ENCODE measurements around the gene TRAF4.
"Not testable (repeated sequence)": the region's sequence is repeated elsewhere in the genome, so short reads cannot be mapped to it uniquely, and the experiment has no call there.

Gene TRAF4

DNA sequence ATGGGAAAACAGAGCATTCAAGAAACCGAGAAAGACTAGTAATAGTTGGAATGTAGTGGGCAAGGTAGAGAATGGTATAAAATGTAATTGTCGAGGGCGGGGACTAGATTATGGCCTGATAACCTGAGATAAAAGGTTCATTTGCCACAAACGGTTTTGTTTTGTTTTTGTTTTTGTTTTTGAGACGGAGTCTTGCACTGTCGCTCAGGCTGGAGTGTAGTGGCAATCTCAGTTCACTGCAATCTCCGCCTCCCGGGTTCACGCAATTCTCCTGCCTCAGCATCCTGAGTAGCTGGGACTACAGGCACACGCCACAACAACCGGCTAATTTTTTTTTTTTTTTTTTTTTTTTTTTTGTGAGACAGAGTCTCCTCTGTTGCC lies 13.9 kb upstream of the TRAF4 start:
- Histone ChIP-seq H3K27ac (ENCODE audit: low read depth, low read length) (no peak overlapping the region), H3K27me3 (ENCODE audit: control insufficient read depth in 1 of 2, insufficient read depth in 2 of 2, low read length in 2 of 2) (no peaks in the 10 kb centered on the region), H3K9ac (ENCODE audit: low read depth in 1 of 2, low read length in 2 of 2) (no peak overlapping the region), H3K4me1 (ENCODE audit: control insufficient read depth in 1 of 2, insufficient read depth in 2 of 2, low read length in 2 of 2) (peaks cover 20 to 33% of the 10 kb centered on the region in 2 donors), H3K9me3 (ENCODE audit: control insufficient read depth in 1 of 2, low read length in 2 of 2) (no peaks in the 10 kb centered on the region), H3K36me3 (ENCODE audit: control insufficient read depth in 1 of 2, insufficient read depth in 2 of 2, low read length in 2 of 2) (peaks cover 0 to 5% of the 10 kb centered on the region in 2 donors), H3K4me3 (ENCODE audit: low read depth in 1 of 2, low read length in 2 of 2) (no peak overlapping the region)

DNA sequence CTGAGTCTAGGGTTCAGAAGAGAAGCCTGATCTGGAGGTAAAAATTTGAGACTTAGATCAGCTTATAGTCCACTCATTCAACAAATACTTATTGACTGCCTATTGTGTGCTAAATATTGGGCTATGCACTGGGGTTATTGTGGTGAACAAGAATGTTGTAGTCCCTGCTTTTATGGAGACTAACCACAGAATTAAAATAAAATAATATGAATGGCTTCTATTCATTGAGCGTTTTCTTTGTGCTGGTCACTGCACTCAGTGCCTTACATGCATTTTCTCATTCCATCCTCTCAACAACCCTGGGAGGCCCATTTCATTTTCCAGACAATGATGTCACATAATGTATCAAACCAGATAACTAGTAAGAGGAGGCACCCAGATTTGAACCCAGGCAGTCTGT lies 10.5 kb upstream of the TRAF4 start:
- H3K4me3 ChIP-seq (ENCODE audit: low read depth in 1 of 2, low read length in 2 of 2) = no peak overlapping the region
- H3K9me3 ChIP-seq (ENCODE audit: control insufficient read depth in 1 of 2, low read length in 2 of 2) = no peaks in the 10 kb centered on the region
- no peak overlapping the region for H3K27ac ChIP-seq (ENCODE audit: low read depth, low read length)
- no peak overlapping the region for H3K9ac ChIP-seq (ENCODE audit: low read depth in 1 of 2, low read length in 2 of 2)
- H3K27me3 ChIP-seq (ENCODE audit: control insufficient read depth in 1 of 2, insufficient read depth in 2 of 2, low read length in 2 of 2) = no peaks in the 10 kb centered on the region
- peaks cover 13 to 18% of the 10 kb centered on the region in 2 donors for H3K4me1 ChIP-seq (ENCODE audit: control insufficient read depth in 1 of 2, insufficient read depth in 2 of 2, low read length in 2 of 2)
- H3K36me3 ChIP-seq (ENCODE audit: control insufficient read depth in 1 of 2, insufficient read depth in 2 of 2, low read length in 2 of 2) = peaks cover 0 to 4% of the 10 kb centered on the region in 2 donors

DNA sequence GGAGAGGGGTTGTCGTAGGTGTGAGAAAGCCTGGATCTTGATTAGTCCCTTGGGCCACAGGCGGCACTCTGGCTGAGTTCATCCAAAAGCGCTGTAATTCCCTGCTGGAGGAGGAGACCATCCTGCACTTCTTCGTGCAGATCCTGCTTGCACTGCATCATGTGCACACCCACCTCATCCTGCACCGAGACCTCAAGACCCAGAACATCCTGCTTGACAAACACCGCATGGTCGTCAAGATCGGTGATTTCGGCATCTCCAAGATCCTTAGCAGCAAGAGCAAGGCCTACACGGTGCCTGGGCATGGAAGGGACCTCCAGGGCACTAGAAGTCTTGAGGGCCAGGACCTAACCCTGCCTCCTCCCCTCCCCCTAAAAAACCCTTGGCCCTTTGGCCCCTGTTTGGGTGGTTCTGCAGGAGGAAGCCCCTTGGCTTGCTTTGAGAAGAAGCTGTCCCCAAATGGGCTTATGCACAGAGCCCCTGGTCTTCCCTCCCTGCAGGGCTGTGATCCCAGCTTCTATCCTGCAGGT lies 9.0 kb upstream of the TRAF4 start:
- Histone ChIP-seq H3K9ac (ENCODE audit: low read depth in 1 of 2, low read length in 2 of 2) (no peak overlapping the region), H3K36me3 (ENCODE audit: control insufficient read depth in 1 of 2, insufficient read depth in 2 of 2, low read length in 2 of 2) (peaks cover 0 to 4% of the 10 kb centered on the region in 2 donors), H3K9me3 (ENCODE audit: control insufficient read depth in 1 of 2, low read length in 2 of 2) (no peaks in the 10 kb centered on the region), H3K4me1 (ENCODE audit: control insufficient read depth in 1 of 2, insufficient read depth in 2 of 2, low read length in 2 of 2) (peaks cover 12 to 13% of the 10 kb centered on the region in 2 donors), H3K27me3 (ENCODE audit: control insufficient read depth in 1 of 2, insufficient read depth in 2 of 2, low read length in 2 of 2) (no peaks in the 10 kb centered on the region), H3K4me3 (ENCODE audit: low read depth in 1 of 2, low read length in 2 of 2) (no peak overlapping the region), H3K27ac (ENCODE audit: low read depth, low read length) (no peak overlapping the region)

DNA sequence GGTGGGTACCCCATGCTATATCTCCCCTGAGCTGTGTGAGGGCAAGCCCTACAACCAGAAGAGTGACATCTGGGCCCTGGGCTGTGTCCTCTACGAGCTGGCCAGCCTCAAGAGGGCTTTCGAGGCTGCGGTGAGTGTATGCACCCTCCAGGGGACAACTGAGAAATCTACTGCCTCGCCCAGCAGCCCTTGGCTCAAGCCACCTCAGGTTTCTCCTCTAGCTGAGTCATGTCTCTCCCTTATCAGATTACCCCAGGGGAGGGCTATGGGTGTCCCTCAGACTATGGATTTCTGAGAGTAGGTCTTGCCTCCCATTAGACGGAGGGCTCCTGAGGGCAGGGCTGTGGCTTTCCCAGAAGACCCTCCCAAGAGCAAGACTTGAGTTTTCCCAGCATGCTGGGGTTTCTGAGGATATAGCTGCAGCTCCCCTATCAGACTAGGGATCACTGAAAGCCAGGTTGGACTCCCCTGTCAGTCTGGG lies 8.5 kb upstream of the TRAF4 start:
- Histone ChIP-seq H3K9me3 (ENCODE audit: control insufficient read depth in 1 of 2, low read length in 2 of 2) (no peaks in the 10 kb centered on the region), H3K36me3 (ENCODE audit: control insufficient read depth in 1 of 2, insufficient read depth in 2 of 2, low read length in 2 of 2) (peaks cover 0 to 4% of the 10 kb centered on the region in 2 donors), H3K4me3 (ENCODE audit: low read depth in 1 of 2, low read length in 2 of 2) (no peak overlapping the region), H3K27me3 (ENCODE audit: control insufficient read depth in 1 of 2, insufficient read depth in 2 of 2, low read length in 2 of 2) (no peaks in the 10 kb centered on the region), H3K4me1 (ENCODE audit: control insufficient read depth in 1 of 2, insufficient read depth in 2 of 2, low read length in 2 of 2) (peaks cover 9 to 11% of the 10 kb centered on the region in 2 donors), H3K27ac (ENCODE audit: low read depth, low read length) (no peak overlapping the region), H3K9ac (ENCODE audit: low read depth in 1 of 2, low read length in 2 of 2) (no peak overlapping the region)

DNA sequence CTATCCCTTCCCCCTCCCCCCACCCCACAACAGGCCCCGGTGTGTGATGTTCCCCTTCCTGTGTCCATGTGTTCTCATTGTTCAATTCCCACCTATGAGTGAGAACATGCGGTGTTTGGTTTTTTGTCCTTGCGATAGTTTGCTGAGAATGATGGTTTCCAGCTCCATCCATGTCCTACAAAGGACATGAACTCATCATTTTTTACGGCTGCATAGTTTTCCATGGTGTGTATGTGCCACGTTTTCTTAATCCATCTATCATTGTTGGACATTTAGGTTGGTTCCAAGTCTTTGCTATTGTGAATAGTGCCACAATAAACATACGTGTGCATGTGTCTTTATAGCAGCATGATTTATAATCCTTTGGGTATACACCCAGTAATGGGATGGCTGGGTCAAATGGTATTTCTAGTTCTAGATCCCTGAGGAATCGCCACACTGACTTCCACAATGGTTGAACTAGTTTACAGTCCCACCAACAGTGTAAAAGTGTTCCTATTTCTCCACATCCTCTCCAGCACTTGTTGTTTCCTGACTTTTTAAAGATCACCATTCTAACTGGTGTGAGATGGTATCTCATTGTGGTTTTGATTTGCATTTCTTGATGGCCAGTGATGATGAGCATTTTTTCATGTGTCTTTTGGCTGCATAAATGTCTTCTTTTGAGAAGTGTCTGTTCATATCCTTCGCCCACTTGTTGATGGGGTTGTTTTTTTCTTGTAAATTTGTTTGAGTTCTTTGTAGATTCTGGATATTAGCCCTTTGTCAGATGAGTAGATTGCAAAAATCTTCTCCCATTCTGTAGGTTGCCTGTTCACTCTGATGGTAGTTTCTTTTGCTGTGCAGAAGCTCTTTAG lies 7.7 kb upstream of the TRAF4 start:
- peaks cover 11 to 16% of the 10 kb centered on the region in 2 donors for H3K4me1 ChIP-seq (ENCODE audit: control insufficient read depth in 1 of 2, insufficient read depth in 2 of 2, low read length in 2 of 2)
- not testable (repeated sequence) for H3K27me3 ChIP-seq (ENCODE audit: control insufficient read depth in 1 of 2, insufficient read depth in 2 of 2, low read length in 2 of 2); H3K27ac ChIP-seq (ENCODE audit: low read depth, low read length); H3K9ac ChIP-seq (ENCODE audit: low read depth in 1 of 2, low read length in 2 of 2); H3K4me3 ChIP-seq (ENCODE audit: low read depth in 1 of 2, low read length in 2 of 2); H3K36me3 ChIP-seq (ENCODE audit: control insufficient read depth in 1 of 2, insufficient read depth in 2 of 2, low read length in 2 of 2); H3K9me3 ChIP-seq (ENCODE audit: control insufficient read depth in 1 of 2, low read length in 2 of 2)

DNA sequence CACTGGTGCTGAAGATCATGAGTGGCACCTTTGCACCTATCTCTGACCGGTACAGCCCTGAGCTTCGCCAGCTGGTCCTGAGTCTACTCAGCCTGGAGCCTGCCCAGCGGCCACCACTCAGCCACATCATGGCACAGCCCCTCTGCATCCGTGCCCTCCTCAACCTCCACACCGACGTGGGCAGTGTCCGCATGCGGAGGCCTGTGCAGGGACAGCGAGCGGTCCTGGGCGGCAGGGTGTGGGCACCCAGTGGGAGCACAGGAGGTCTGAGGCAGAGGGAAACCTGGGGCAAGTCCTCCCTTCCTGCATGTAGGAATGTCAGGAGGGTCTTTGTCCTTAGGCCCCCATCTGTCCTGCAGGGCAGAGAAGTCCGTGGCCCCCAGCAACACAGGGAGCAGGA lies 6.5 kb upstream of the TRAF4 start:
- H3K4me1 ChIP-seq (ENCODE audit: control insufficient read depth in 1 of 2, insufficient read depth in 2 of 2, low read length in 2 of 2) = peaks cover 20 to 25% of the 10 kb centered on the region in 2 donors
- H3K9me3 ChIP-seq (ENCODE audit: control insufficient read depth in 1 of 2, low read length in 2 of 2) = no peaks in the 10 kb centered on the region
- H3K9ac ChIP-seq (ENCODE audit: low read depth in 1 of 2, low read length in 2 of 2) = no peak overlapping the region
- no peaks in the 10 kb centered on the region for H3K27me3 ChIP-seq (ENCODE audit: control insufficient read depth in 1 of 2, insufficient read depth in 2 of 2, low read length in 2 of 2)
- H3K4me3 ChIP-seq (ENCODE audit: low read depth in 1 of 2, low read length in 2 of 2) = no peak overlapping the region
- H3K27ac ChIP-seq (ENCODE audit: low read depth, low read length) = no peak overlapping the region
- H3K36me3 ChIP-seq (ENCODE audit: control insufficient read depth in 1 of 2, insufficient read depth in 2 of 2, low read length in 2 of 2) = peaks cover 0 to 4% of the 10 kb centered on the region in 2 donors

DNA sequence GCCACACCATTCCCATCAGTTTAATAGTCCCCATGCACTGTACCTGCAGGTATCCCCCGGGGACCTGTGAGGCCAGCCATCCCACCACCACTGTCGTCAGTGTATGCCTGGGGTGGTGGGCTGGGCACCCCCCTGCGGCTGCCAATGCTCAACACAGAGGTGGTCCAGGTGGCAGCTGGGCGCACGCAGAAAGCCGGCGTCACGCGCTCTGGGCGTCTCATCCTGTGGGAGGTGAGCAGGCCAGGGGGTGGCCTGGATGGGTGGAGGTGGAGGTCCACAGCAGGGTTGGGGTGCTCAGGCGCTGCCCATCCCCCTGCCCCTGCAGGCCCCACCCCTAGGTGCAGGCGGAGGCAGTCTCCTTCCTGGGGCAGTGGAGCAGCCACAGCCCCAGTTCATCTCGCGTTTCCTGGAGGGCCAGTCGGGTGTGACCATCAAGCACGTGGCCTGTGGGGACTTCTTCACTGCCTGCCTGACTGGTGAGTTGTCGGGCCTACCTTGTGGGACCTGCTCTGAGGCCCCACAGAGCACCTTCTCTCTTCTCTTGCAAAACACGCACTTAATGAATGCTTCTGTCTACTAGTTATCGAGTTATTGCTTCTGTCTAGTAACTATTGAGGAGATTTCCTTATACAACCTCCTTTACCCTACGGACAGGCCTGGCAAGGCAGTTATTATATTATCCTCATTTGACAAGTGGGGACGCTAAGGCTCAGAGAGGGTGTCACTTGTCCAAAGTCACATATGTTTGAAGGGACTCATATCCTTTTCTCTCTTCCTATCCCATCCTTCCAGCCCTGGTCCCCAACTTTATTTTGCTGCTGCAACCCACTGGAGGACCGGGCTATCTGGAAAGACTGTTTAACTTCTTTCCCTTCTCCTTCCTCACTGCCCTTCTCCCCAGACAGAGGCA lies 5.8 kb upstream of the TRAF4 start:
- Histone ChIP-seq H3K27me3 (ENCODE audit: control insufficient read depth in 1 of 2, insufficient read depth in 2 of 2, low read length in 2 of 2) (no peaks in the 10 kb centered on the region), H3K27ac (ENCODE audit: low read depth, low read length) (no peak overlapping the region), H3K36me3 (ENCODE audit: control insufficient read depth in 1 of 2, insufficient read depth in 2 of 2, low read length in 2 of 2) (peaks cover 0 to 4% of the 10 kb centered on the region in 2 donors), H3K9me3 (ENCODE audit: control insufficient read depth in 1 of 2, low read length in 2 of 2) (no peaks in the 10 kb centered on the region), H3K4me1 (ENCODE audit: control insufficient read depth in 1 of 2, insufficient read depth in 2 of 2, low read length in 2 of 2) (peaks cover 23 to 28% of the 10 kb centered on the region in 2 donors), H3K9ac (ENCODE audit: low read depth in 1 of 2, low read length in 2 of 2) (no peak overlapping the region), H3K4me3 (ENCODE audit: low read depth in 1 of 2, low read length in 2 of 2) (no peak overlapping the region)

DNA sequence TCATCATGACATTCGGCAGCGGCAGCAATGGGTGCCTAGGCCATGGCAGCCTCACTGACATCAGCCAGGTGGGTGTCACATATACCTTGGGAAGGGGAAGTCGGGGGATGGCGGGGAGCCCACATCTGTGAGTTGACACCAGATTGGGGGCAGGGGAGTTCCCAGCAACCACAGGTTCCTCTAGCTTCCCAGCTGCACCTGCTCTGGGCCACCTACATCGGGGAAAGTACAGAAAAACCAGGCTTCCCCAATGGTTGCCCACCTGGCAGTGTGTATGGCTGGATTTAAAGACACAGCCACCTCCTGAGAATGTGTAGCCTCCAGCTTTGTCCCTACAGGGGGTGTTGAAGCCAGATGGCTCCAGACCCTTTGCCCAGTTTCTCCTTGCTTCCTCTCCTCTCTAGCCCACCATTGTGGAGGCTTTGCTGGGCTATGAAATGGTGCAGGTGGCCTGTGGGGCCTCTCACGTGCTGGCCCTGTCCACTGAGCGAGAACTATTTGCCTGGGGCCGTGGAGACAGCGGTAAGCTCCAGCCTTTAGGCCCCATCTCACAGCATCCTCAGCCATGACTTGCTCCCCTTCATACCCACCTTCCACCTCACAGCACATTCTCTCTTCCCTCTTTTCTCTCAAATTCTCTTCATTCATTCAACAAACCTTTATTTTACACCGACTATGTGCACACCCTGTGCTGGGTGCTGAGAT lies 5.0 kb upstream of the TRAF4 start:
- H3K4me3 ChIP-seq (ENCODE audit: low read depth in 1 of 2, low read length in 2 of 2) = no peak overlapping the region
- no peaks in the 10 kb centered on the region for H3K27me3 ChIP-seq (ENCODE audit: control insufficient read depth in 1 of 2, insufficient read depth in 2 of 2, low read length in 2 of 2)
- H3K27ac ChIP-seq (ENCODE audit: low read depth, low read length) = no peak overlapping the region
- H3K36me3 ChIP-seq (ENCODE audit: control insufficient read depth in 1 of 2, insufficient read depth in 2 of 2, low read length in 2 of 2) = peaks cover 0 to 3% of the 10 kb centered on the region in 2 donors
- H3K9ac ChIP-seq (ENCODE audit: low read depth in 1 of 2, low read length in 2 of 2) = no peak overlapping the region
- H3K4me1 ChIP-seq (ENCODE audit: control insufficient read depth in 1 of 2, insufficient read depth in 2 of 2, low read length in 2 of 2) = peaks cover 23 to 28% of the 10 kb centered on the region in 2 donors
- H3K9me3 ChIP-seq (ENCODE audit: control insufficient read depth in 1 of 2, low read length in 2 of 2) = no peaks in the 10 kb centered on the region

DNA sequence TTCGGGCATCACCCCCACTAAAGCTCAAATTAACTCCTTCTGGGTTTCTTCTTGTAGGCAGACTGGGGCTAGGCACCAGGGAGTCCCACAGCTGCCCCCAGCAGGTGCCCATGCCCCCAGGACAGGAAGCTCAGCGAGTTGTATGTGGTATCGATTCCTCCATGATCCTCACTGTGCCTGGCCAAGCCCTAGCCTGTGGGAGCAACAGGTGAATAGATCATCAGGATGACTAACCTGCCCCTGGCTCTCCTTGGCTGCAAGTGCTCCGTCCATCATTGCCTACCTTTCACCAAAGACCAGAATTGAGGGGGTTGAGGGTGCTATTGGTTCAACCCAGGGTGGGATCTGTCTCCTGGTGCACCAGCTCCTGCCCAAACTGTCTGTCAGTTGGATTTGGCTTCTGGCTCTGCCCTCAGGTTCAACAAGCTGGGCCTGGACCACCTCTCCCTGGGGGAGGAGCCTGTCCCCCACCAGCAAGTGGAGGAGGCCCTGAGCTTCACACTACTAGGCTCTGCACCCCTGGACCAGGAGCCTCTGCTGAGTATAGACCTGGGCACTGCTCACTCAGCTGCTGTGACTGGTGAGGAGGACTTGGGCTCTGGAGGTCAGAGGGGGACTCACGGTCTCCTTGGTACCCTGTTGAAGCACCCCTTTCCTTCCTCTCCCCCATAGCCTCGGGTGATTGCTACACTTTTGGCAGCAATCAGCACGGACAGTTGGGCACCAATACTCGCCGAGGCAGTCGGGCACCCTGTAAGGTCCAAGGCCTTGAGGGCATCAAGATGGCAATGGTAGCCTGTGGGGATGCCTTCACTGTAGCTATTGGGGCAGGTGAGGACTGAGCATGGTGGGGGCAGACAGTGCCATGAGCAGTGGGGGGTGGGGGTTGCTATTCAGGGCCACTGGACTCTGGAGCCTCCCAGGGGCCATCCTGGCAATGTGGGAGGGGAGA lies 3.1 kb upstream of the TRAF4 start:
- no peaks in the 10 kb centered on the region for H3K9me3 ChIP-seq (ENCODE audit: control insufficient read depth in 1 of 2, low read length in 2 of 2)

More for the DNA sequence above, 3.1 kb upstream of the TRAF4 start:
- Histone ChIP-seq H3K27ac (ENCODE audit: low read depth, low read length) (no peak overlapping the region), H3K27me3 (ENCODE audit: control insufficient read depth in 1 of 2, insufficient read depth in 2 of 2, low read length in 2 of 2) (no peaks in the 10 kb centered on the region), H3K4me3 (ENCODE audit: low read depth in 1 of 2, low read length in 2 of 2) (no peak overlapping the region), H3K36me3 (ENCODE audit: control insufficient read depth in 1 of 2, insufficient read depth in 2 of 2, low read length in 2 of 2) (no peaks in the 10 kb centered on the region), H3K4me1 (ENCODE audit: control insufficient read depth in 1 of 2, insufficient read depth in 2 of 2, low read length in 2 of 2) (peaks cover 32% of the 10 kb centered on the region in 2 donors), H3K9ac (ENCODE audit: low read depth in 1 of 2, low read length in 2 of 2) (no peak overlapping the region)

Measured in duodenal mucosa (tissue), 2 donors.